IPS-15b (cell line): ENCODE measurements around the gene DEGS2.

Source experiments
- H3K27me3 ChIP-seq: one replicate; pipeline ENCODE4 v1.6.1; 2013; ENCODE audit warnings: low read length; ENCODE audit not compliant: control insufficient read depth, insufficient read depth
- H3K36me3 ChIP-seq: one replicate; pipeline ENCODE4 v1.6.1; 2013; ENCODE audit warnings: low read length; ENCODE audit not compliant: control insufficient read depth, insufficient read depth
- H3K4me1 ChIP-seq: one replicate; pipeline ENCODE4 v1.6.1; 2013; ENCODE audit warnings: mild to moderate bottlenecking, low read length; ENCODE audit not compliant: control insufficient read depth, insufficient read depth
- H3K4me3 ChIP-seq: one replicate; pipeline ENCODE4 v1.5.1; 2013; ENCODE audit warnings: low read depth, low read length
- H3K9ac ChIP-seq: one replicate; pipeline ENCODE4 v1.6.1; 2013; ENCODE audit warnings: low read depth, mild to moderate bottlenecking, low read length
- H3K9me3 ChIP-seq: one replicate; pipeline ENCODE4 v1.6.1; 2013; ENCODE audit warnings: mild to moderate bottlenecking, low read length; ENCODE audit not compliant: control insufficient read depth, insufficient read depth

The DEGS2 gene

DNA sequence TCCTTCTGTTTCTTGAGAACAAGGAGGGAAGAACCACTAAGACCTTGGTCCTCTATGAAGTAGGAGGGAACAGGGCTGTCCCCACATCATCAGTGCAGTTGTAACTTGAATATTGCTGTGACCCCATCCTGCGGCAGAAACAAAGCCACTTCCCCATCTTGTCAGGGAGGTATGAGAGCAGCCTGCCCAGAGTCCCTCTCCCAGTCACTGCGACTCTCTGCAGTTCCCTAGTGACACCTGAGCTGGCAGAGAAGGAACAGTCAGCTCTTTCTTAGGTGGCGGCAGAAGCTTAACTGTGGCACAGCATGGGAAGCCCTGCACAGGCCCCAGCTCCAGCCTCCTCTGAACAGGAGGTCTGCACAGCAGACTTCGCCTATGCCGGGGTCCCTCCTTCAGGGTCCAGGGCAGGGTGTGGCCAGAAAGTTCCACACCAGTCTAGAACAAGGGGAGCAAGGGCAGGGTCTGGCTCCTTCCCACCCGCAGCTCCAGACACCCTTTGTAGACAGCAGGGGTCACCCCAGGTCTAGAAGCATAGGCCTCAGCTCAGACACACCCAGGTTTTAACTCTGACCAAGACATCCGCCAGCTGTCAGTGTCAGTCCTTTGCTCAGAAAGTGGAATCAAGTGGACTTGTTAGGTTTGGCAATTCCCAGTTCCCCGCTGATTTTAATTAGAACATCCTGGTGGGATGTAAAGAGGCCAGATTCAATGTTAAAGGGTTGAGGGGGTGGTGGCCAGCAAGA, 36.8 kb downstream of the DEGS2 start:
- Histone ChIP-seq H3K4me3 (no peak overlapping the region), H3K9ac (no peak overlapping the region), H3K36me3 (peaks cover 21% of the 10 kb centered on the region), H3K4me1 (no peaks in the 10 kb centered on the region), H3K27me3 (no peaks in the 10 kb centered on the region), H3K9me3 (no peaks in the 10 kb centered on the region)

- H3K27me3 ChIP-seq = no peaks in the 10 kb centered on the region
- H3K36me3 ChIP-seq = peaks cover 19% of the 10 kb centered on the region
- H3K4me3 ChIP-seq = no peak overlapping the region
- H3K9ac ChIP-seq = no peak overlapping the region
- no peaks in the 10 kb centered on the region for H3K9me3 ChIP-seq
- H3K4me1 ChIP-seq = no peaks in the 10 kb centered on the region
Measured at GRCh38 chr14:100121643-100122480, 37.6 kb downstream of the DEGS2 start.

- Histone ChIP-seq H3K36me3 (peaks cover 14% of the 10 kb centered on the region), H3K4me3 (no peak overlapping the region), H3K9me3 (no peaks in the 10 kb centered on the region), H3K9ac (no peak overlapping the region), H3K4me1 (no peaks in the 10 kb centered on the region), H3K27me3 (no peaks in the 10 kb centered on the region)
Measured at GRCh38 chr14:100120522-100121269, 38.7 kb downstream of the DEGS2 start.

- H3K4me1 ChIP-seq = no peaks in the 10 kb centered on the region
- no peak overlapping the region for H3K4me3 ChIP-seq
- H3K27me3 ChIP-seq = no peaks in the 10 kb centered on the region
- no peak overlapping the region for H3K9ac ChIP-seq
- H3K9me3 ChIP-seq = no peaks in the 10 kb centered on the region
- peaks cover 6% of the 10 kb centered on the region for H3K36me3 ChIP-seq
Measured at GRCh38 chr14:100119251-100119650, 40.2 kb downstream of the DEGS2 start.

- Histone ChIP-seq H3K4me1 (no peaks in the 10 kb centered on the region), H3K27me3 (no peaks in the 10 kb centered on the region), H3K9me3 (no peaks in the 10 kb centered on the region), H3K4me3 (no peak overlapping the region), H3K36me3 (peaks cover 1% of the 10 kb centered on the region), H3K9ac (no peak overlapping the region)
Measured at GRCh38 chr14:100118396-100119011, 40.9 kb downstream of the DEGS2 start.

DNA sequence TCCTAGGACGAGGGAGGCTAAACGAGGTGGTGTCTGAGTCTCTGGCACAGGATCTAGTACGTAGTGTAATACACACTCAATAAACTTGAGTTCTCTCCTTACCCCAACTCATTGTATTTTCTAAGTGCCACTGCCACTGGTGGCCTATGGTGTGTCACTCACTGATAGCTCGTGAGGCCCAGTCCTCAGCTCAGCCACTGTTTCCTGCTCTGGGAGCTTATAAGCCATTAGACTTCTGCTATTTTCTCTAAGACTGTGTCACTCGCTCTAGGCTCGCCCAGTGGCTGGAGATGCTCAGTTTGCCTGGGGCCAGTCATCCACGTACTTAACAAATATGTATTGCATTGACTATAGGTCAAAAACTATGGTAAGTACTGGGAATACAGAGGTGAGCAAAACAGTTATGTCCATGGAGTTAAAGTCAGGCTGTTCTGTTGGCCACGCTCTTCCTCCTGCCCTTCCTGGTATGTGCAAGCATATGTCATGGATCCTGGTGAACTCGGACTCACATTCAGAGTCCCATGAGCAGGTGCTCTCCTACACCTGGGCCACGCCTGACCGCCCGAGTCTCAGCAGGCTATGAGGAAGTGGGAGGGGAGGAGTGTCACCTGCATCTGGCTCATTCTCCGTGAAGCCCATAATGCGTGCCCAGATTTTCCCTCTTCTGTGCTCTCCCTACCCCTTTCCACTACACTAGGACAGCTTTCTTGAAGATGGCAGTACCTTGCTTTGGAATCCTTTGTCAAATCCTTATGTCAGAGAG, 41.6 kb downstream of the DEGS2 start:
- no peak overlapping the region for H3K9ac ChIP-seq
- H3K4me1 ChIP-seq = no peaks in the 10 kb centered on the region
- no peaks in the 10 kb centered on the region for H3K9me3 ChIP-seq
- H3K27me3 ChIP-seq = no peaks in the 10 kb centered on the region
- no peak overlapping the region for H3K4me3 ChIP-seq
- no peaks in the 10 kb centered on the region for H3K36me3 ChIP-seq

DNA sequence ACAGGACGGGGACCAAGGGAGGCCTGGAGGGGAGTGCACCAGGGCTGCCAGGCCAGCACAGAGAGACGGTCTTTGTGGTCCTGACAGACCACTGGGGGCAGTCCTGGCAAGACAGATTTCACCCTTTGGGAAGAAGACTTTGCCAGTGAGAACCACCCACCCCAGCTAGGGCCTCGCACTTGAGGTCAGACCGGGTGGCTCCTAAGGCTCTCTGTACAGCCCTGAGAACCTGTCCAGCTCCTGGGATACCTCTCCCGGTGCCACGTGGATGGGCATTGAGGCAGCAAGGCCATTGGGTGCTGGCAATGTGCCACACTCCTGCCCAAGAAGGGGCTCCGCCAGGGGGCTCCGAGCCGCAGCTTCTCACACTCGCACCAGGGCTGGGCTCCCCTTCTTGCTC, 42.4 kb downstream of the DEGS2 start:
- no peaks in the 10 kb centered on the region for H3K27me3 ChIP-seq
- no peak overlapping the region for H3K9ac ChIP-seq
- no peaks in the 10 kb centered on the region for H3K9me3 ChIP-seq
- H3K4me3 ChIP-seq = no peak overlapping the region
- H3K4me1 ChIP-seq = no peaks in the 10 kb centered on the region
- no peaks in the 10 kb centered on the region for H3K36me3 ChIP-seq

DNA sequence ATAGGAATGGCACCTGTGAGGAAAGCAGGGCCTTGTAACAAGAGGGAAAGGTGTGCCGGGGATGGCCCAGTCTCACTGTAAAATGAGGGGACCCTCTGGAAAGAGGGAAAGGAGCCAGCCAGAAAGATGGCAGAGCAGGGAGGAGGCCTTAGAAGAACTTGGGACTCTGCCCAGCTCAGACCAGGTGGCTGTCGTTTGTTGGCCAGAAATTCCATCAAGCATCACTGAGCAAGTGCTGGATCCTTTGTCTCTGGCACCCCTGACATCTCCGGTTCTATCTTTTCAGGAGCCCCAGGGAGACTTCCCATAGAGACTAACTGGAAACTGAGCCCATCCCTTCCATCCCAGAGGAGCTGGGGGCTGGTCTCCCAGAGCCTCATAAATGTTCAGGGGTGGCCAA, 43.3 kb downstream of the DEGS2 start:
- H3K4me1 ChIP-seq = no peaks in the 10 kb centered on the region
- H3K9me3 ChIP-seq = no peaks in the 10 kb centered on the region
- no peaks in the 10 kb centered on the region for H3K27me3 ChIP-seq
- H3K4me3 ChIP-seq = no peak overlapping the region
- H3K9ac ChIP-seq = no peak overlapping the region
- H3K36me3 ChIP-seq = no peaks in the 10 kb centered on the region

GRCh38 chr14:100115726-100116125, 43.7 kb downstream of the DEGS2 start:
- H3K9ac ChIP-seq = no peak overlapping the region
- no peaks in the 10 kb centered on the region for H3K9me3 ChIP-seq
- H3K4me1 ChIP-seq = no peaks in the 10 kb centered on the region
- no peak overlapping the region for H3K4me3 ChIP-seq
- H3K27me3 ChIP-seq = no peaks in the 10 kb centered on the region
- no peaks in the 10 kb centered on the region for H3K36me3 ChIP-seq

DNA sequence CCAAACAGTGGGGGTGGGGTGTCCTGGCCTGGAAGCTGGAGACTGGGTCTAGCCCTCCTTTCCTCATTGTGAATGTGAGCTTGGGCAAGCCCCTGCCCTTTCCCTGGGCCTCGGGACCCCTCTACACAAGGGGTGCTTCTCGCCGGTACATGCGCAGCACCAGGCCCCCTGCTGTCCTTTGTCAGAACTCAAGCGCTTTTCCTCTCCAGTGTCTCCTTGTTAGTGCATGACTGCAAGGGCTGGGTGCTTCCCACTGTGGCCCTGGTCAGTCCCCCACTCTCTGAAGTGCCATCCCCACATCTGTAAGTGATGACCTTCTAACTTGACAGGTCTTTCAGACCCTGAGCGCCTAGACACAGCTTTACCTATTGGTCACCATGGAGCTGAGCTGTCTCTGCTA, 44.2 kb downstream of the DEGS2 start:
- H3K36me3 ChIP-seq = no peaks in the 10 kb centered on the region

More for the DNA sequence above, 44.2 kb downstream of the DEGS2 start:
- Histone ChIP-seq H3K9ac (no peak overlapping the region), H3K9me3 (no peaks in the 10 kb centered on the region), H3K27me3 (no peaks in the 10 kb centered on the region), H3K4me3 (no peak overlapping the region), H3K4me1 (no peaks in the 10 kb centered on the region)
